Measurements from ENCODE around the gene TGM1.

Gene TGM1

DNA sequence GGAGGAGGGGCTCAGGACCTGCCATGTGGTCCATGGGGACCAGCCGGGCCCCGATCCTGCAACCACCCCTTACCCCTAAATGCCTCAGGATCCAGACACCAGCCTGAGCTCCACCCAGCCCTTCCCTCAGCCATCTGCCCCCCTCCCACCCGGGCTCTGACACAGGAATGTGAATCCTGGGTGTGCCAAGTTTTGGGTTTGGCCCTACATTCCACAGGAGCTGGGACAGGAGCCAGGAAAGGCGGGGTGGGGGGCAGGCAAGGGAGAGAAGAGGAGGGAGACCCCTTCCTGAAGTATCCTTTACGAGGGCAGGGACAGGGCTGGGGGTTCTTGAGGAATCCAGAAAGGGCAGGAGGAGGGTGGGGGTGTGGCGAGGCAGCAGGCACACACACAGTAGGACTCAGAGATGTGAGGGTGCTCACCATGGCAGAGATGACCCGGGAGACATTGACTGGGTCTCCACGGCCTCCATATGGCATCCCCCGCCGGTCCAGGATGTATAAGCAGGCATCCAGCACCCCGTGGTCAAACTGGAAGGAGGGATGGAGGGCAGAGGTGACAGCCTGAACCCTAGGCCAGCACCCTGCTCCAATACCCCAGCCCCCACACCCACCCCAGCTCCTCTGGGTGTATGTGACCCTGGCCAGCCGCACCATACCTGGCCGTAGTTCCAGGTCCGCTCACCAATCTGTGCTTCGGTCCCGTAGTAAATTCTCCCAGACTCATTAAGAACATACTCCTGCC lies 3.5 kb downstream of the TGM1 start:
- DNase-seq (ENCODE audit: low read depth): no peak
- no peak overlapping the region for H3K4me3 ChIP-seq (ENCODE audit: control insufficient read depth, low read depth, low read length)
- TF ChIP-seq, protein P1, sequence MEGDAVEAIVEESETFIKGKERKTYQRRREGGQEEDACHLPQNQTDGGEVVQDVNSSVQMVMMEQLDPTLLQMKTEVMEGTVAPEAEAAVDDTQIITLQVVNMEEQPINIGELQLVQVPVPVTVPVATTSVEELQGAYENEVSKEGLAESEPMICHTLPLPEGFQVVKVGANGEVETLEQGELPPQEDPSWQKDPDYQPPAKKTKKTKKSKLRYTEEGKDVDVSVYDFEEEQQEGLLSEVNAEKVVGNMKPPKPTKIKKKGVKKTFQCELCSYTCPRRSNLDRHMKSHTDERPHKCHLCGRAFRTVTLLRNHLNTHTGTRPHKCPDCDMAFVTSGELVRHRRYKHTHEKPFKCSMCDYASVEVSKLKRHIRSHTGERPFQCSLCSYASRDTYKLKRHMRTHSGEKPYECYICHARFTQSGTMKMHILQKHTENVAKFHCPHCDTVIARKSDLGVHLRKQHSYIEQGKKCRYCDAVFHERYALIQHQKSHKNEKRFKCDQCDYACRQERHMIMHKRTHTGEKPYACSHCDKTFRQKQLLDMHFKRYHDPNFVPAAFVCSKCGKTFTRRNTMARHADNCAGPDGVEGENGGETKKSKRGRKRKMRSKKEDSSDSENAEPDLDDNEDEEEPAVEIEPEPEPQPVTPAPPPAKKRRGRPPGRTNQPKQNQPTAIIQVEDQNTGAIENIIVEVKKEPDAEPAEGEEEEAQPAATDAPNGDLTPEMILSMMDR (conservative IDR thresholded peaks at IDR 0.05; ENCODE audit: control insufficient read depth, insufficient read depth, low read depth, low read length): no peak

DNA sequence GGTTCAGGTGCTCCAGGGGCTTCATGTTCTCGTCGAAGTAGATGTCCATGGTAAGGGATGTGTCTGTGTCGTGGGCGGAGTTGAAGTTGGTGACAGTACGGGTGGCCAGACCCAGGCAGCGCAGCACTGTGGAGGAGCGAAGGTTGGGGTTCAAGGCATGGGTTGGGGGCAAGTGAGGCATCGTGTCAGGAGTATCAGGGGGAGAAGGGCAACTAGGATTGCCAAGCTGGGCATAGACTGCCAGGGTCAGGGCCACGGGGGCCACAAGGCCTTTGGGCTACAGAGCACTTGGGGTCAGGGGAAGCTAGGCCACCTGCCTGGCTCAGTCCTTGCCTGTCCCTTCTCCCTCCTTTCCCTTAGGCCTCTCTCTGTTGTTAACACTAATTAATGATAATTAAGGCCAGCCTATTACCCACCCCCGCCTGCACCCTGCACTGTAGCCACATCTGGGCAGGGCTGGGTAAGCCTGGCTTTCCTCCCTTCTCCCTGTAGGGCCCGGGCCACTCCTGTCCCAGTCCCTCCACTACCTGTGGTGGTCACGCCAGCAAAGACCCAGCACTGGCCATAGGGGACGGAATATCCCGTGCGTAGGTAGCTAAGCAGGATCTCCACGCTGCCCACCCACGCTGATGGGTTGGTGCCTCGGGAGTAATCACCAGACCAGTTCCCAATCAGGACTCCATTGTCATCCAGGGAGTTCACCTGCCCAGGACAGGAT lies 4.3 kb downstream of the TGM1 start:
- no peak overlapping the region for H3K4me3 ChIP-seq (ENCODE audit: control insufficient read depth, low read depth, low read length)
- no peak for DNase-seq (ENCODE audit: low read depth)
- TF ChIP-seq, protein P1 (conservative IDR thresholded peaks at IDR 0.05; ENCODE audit: control insufficient read depth, insufficient read depth, low read depth, low read length): no peak

DNA sequence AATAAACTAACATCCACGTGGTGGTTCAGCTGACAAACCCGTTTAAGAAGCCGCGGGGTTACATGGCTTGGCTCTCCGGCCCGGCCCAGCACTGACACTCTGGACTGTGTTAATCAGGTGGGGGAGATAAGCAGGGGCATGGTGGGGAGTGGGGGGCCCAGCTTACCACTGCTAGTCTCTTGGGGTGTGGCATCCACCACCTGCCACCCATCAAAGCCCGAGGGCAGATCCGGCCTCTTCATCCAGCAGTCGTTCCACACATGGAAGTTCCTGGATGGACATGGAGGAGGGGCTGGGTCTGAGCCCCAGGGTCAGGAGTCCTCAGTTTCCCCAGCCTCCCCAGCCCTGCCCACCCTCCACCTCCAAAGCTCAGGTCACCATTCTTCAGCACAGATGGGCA lies 4.9 kb downstream of the TGM1 start:
- TF ChIP-seq, protein P1 (conservative IDR thresholded peaks at IDR 0.05; ENCODE audit: control insufficient read depth, insufficient read depth, low read depth, low read length): no peak
- DNase-seq (ENCODE audit: low read depth): no peak

DNA sequence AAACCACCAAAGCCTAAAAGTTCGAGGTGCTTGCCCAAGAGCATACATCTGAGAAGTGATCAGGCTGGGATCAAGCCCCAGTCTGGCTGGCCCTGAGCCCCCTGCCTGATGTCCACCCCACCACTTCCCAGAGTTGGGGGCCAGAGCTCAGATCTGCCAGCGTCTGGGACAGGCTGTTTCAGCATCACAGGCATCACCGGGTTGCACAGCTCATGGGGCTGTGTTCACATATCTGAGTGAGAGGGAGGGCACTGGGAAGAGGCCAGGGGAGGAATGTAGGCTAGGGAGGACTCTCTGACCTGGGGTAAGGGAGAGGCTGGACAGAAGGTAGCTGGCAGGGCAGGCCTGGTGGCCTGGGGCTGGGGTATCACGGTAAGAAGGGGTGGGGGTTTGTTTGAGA lies 6.0 kb downstream of the TGM1 start:
- DNase-seq (ENCODE audit: low read depth): no peak
- no peak overlapping the region for H3K4me3 ChIP-seq (ENCODE audit: control insufficient read depth, low read depth, low read length)
- TF ChIP-seq, protein P1 (conservative IDR thresholded peaks at IDR 0.05; ENCODE audit: control insufficient read depth, insufficient read depth, low read depth, low read length): no peak

More for the DNA sequence above, 4.9 kb downstream of the TGM1 start:
- no peak overlapping the region for H3K4me3 ChIP-seq (ENCODE audit: control insufficient read depth, low read depth, low read length)

DNA sequence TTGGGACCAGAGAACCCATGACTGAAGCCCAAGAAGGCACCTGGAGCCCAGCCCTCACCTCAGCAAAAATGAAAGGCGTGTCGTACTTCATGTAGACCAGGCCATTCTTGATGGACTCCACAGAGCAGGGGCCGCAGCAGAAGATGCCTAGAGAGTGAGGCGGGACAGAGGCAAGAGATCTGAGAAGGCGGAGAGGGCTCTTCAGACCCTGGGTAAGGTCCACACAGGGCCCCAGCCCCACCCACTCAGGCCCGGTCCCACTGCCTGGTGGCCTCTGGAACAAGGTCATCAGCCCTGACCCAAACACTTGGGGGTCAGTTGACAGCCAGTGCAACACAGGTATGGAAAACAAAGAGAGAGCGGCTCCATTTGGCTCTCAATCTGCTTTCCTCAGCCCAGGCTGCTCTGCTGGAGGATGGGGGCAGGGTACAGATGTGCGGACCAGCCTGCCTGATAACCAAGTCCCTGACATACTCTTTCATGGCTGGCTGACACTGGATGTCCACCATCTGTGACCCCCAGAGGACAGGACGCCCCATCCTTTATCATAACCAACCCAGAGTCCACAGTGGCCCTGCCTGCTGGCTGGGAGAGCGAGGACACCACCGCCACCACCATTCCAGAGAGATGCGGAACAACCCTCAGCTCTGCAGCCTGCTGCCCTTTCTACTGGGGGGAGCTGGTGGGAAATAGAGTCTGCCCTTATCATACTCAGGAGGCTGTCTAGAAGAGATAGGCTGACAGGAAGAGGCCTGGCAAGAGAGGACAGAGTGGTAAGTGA lies 6.9 kb downstream of the TGM1 start:
- no peak overlapping the region for H3K4me3 ChIP-seq (ENCODE audit: control insufficient read depth, low read depth, low read length)
- TF ChIP-seq, protein P1 (conservative IDR thresholded peaks at IDR 0.05; ENCODE audit: control insufficient read depth, insufficient read depth, low read depth, low read length): no peak
- DNase-seq (ENCODE audit: low read depth): no peak

DNA sequence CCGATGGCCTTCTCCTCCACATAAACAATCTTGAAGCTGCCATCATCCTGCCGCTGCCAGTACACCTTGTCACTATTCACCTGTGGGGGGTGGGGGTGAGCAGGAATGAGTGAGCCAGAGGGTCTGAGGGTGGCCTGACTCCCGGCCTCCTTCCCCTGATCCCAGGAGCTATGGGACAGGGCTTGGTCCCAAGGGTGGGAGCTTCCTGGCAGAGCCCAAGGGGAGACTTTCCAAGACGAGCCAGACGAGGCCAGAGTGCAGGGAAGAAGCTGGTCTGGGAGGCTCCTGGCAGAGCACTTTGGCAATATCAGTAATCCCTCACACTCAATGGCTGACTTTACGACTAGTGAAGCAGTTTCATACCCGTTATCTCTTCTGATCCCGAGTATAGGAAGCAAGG lies 7.5 kb downstream of the TGM1 start:
- H3K4me3 ChIP-seq (ENCODE audit: control insufficient read depth, low read depth, low read length): no peak overlapping the region
- DNase-seq (ENCODE audit: low read depth): no peak
- TF ChIP-seq, protein P1 (conservative IDR thresholded peaks at IDR 0.05; ENCODE audit: control insufficient read depth, insufficient read depth, low read depth, low read length): no peak

Measured in fibroblast of mammary gland (primary cell).